GM21423 (cell line): ENCODE measurements around the gene THG1L.
A peak's percentile ranks its signal among the peaks of the same experiment; 100 is the strongest.

ENCODE experiments used
- ATAC-seq: cut with Tn5 transposase; IDR thresholded peaks from one replicate; pipeline ENCODE4 v1.9.1; 2021; ENCODE audit warnings: mild to moderate bottlenecking, moderate library complexity; ENCODE audit not compliant: unreplicated experiment

Gene THG1L

GRCh38 chr5:157750320-157750719 is 19.1 kb downstream of the THG1L start:
- ATAC-seq = no peak

GRCh38 chr5:157756122-157756521 is 24.9 kb downstream of the THG1L start:
- ATAC-seq = no peak

DNA sequence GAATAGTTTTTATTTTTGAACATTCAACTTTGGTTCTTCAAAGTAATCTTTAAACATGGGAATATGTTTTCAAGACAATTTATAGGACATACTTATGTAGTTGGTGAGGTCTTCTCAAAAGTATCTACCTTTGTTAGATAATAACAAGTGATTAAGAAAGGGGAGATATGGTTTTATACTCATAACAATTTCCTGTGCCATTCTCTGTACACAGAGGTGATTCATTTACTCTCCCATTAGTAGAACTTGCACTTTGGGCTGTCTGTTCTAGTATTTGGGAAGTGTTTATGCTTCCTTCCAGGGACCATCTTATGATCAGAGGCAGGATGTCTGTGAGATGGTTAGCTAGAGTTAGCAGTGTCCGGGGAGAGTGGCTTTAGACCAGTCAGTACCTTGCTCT is 27.5 kb downstream of the THG1L start:
- no peak for ATAC-seq

GRCh38 chr5:157761690-157762621 is 30.7 kb downstream of the THG1L start:
- peak; percentile 71 for ATAC-seq

DNA sequence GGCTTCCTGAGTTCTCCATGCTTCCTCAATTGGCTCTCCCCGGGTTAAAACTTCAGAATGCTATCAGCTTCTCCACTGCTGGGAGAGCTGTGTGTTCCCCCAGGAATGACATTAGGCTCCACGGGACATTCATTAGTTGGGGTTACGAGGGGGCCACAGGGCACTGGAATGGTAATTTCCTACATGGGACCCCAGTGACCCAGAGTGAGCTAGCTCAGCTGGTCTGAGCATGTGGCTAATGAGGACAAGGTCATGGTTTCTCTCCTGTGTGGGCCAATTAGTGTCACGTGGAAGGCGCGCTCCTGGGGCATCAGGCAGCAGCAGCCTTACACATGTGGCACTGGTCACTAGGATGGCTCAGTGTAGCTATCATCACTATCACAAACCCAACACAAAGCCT is 33.3 kb downstream of the THG1L start:
- ATAC-seq = no peak

GRCh38 chr5:157766442-157766841 is 35.2 kb downstream of the THG1L start:
- ATAC-seq = no peak

DNA sequence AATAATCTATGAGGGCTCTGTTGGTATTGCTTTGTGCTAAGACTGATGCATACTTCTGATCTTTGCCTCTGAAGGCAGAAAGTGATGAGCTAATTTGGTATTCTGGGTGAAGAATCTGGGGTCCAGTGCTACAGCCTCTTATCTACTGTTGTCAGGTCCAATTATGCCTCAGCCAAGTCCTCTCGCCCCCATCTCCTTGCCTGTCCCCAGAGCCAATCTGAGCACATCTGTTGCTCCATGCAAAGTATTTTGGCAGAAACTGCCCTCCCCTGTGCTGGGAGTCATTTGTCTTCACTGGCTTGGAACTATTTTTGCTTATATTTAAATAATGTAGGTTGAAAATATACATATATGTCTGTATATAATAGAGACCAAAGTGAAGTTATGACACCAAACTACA is 35.7 kb downstream of the THG1L start:
- ATAC-seq = no peak

DNA sequence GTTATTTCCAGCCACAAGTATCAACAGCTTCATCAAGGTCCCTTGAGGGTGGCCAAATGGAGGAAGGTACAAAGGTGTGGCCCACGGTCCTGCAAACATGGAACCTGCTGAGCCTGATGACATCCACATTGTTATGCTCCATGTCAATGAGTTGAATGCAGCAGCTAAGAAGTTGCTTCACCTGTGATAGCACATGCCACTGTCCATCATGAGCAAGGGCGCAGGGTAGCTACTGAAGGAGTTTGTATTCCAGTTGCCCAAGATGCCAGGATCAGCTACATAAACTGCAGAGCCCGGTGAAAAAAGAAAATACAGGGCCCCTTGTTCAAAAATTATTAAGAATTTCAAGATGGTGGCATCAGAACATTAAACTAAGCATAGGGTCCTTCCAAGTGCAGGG is 36.5 kb downstream of the THG1L start:
- ATAC-seq = no peak

GRCh38 chr5:157770665-157771064 is 39.4 kb downstream of the THG1L start:
- ATAC-seq = no peak

- ATAC-seq = no peak
Observed at GRCh38 chr5:157772127-157772526, 40.9 kb downstream of the THG1L start.

- ATAC-seq = no peak
Observed at GRCh38 chr5:157778121-157778805, 47.0 kb downstream of the THG1L start.

GRCh38 chr5:157779221-157779620 is 48.0 kb downstream of the THG1L start:
- ATAC-seq = no peak

DNA sequence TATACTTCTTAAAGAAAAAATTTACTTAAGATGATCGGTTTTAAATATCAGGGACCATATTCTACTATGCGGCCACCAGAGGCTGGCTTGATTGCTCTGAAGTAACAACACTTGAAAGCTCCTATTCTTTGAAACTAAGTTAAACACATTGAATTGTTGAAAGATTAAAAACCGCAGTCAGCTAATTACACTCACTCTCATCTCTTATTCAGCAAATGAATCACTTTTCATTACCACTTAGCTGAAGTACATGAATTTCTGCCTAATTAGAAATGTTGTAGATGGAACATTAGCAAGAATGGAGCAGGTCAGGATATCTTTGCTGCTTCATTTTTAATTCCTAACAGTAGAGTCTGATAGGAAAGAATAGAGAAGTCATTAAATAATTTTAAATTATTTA is 54.6 kb downstream of the THG1L start:
- no peak for ATAC-seq
